ENCODE measurements around the gene MALAT1. TPM values are rescaled to one million over a fixed set of nuclear protein-coding genes. Genes with fewer than 3 reads are reported as not detected.
A peak's percentile ranks its signal among the peaks of the same experiment; 100 is the strongest.

The MALAT1 gene
- total and polyA plus RNA-seq, 2 of the 13 experiments (the other 11 are each of a cell fraction or from before 2014, with no cell fraction given), result 143 to 1,237 TPM

DNA sequence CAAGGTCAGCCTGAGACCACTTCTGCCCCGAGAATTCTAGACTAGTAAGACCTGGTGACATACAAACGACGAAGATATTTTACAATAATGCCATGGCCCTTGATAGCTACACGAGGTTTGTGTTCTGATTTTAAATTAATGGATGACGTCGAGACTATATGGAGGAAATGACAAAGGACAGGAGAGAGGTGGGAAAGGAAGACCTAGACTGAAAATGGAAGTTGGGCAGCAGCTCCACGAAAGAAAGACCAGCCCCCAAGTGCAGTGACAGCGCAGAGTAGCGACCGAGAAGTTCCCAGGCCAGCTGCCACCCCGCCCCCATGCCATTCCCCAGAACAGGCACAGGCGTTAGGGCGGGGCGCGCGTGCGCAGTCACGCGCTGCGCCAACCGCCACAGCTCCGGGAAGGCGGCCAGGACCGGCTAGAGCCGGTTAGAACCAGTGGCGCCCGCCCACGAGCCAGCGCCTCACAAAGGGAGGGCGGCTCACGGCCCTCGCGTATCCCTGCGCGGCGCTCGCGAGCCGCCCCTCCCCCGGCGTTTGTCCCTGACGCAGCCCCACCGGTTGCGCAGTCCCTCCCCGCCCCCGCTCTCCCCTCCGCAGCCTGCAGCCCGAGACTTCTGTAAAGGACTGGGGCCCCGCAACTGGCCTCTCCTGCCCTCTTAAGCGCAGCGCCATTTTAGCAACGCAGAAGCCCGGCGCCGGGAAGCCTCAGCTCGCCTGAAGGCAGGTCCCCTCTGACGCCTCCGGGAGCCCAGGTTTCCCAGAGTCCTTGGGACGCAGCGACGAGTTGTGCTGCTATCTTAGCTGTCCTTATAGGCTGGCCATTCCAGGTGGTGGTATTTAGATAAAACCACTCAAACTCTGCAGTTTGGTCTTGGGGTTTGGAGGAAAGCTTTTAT, 1.5 kb upstream of the MALAT1 start (continued):
- peak; percentile 97 for TF ChIP-seq YEATS4 (CRISPR knock-in tag; IDR thresholded peaks at IDR 0.05; ENCODE audit: borderline replicate concordance)
- TF ChIP-seq, protein P1, sequence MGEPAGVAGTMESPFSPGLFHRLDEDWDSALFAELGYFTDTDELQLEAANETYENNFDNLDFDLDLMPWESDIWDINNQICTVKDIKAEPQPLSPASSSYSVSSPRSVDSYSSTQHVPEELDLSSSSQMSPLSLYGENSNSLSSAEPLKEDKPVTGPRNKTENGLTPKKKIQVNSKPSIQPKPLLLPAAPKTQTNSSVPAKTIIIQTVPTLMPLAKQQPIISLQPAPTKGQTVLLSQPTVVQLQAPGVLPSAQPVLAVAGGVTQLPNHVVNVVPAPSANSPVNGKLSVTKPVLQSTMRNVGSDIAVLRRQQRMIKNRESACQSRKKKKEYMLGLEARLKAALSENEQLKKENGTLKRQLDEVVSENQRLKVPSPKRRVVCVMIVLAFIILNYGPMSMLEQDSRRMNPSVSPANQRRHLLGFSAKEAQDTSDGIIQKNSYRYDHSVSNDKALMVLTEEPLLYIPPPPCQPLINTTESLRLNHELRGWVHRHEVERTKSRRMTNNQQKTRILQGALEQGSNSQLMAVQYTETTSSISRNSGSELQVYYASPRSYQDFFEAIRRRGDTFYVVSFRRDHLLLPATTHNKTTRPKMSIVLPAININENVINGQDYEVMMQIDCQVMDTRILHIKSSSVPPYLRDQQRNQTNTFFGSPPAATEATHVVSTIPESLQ (CRISPR knock-in tag; conservative IDR thresholded peaks at IDR 0.05), result 0 out of 2 replicates have a peak, but pooled peaks have one; percentile 11
- no peak; the same call in 1 of the 2 replicates for TF ChIP-seq DPF2 (CRISPR knock-in tag; IDR thresholded peaks at IDR 0.05; ENCODE audit: borderline replicate concordance, low read depth)
- TF ChIP-seq RNF2 (conservative IDR thresholded peaks at IDR 0.05; ENCODE audit: low read depth), result no peak
- TF ChIP-seq PHB2 (IDR thresholded peaks at IDR 0.05; ENCODE audit: partially characterized antibody), result no peak
- TF ChIP-seq EZH2 (conservative IDR thresholded peaks at IDR 0.05; ENCODE audit: low read depth, low read length), result no peak
- no peak for TF ChIP-seq MEF2D (CRISPR knock-in tag; IDR thresholded peaks at IDR 0.05)
- TF ChIP-seq ZBTB7A (CRISPR knock-in tag; IDR thresholded peaks at IDR 0.05), result 0 out of 2 replicates have a peak, but pooled peaks have one; percentile 40
- no peak for TF ChIP-seq ZNF235 (CRISPR knock-in tag; IDR thresholded peaks at IDR 0.05; ENCODE audit: borderline replicate concordance)
- TF ChIP-seq, protein P2, sequence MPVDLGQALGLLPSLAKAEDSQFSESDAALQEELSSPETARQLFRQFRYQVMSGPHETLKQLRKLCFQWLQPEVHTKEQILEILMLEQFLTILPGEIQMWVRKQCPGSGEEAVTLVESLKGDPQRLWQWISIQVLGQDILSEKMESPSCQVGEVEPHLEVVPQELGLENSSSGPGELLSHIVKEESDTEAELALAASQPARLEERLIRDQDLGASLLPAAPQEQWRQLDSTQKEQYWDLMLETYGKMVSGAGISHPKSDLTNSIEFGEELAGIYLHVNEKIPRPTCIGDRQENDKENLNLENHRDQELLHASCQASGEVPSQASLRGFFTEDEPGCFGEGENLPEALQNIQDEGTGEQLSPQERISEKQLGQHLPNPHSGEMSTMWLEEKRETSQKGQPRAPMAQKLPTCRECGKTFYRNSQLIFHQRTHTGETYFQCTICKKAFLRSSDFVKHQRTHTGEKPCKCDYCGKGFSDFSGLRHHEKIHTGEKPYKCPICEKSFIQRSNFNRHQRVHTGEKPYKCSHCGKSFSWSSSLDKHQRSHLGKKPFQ (CRISPR knock-in tag; IDR thresholded peaks at IDR 0.05; ENCODE audit: insufficient replicate concordance), result peak; percentile 55
- TF ChIP-seq, protein P3, sequence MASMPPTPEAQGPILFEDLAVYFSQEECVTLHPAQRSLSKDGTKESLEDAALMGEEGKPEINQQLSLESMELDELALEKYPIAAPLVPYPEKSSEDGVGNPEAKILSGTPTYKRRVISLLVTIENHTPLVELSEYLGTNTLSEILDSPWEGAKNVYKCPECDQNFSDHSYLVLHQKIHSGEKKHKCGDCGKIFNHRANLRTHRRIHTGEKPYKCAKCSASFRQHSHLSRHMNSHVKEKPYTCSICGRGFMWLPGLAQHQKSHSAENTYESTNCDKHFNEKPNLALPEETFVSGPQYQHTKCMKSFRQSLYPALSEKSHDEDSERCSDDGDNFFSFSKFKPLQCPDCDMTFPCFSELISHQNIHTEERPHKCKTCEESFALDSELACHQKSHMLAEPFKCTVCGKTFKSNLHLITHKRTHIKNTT (CRISPR knock-in tag; IDR thresholded peaks at IDR 0.05), result no peak
- no peak for TF ChIP-seq ISX (CRISPR knock-in tag; conservative IDR thresholded peaks at IDR 0.05)
- TF ChIP-seq, protein P4, sequence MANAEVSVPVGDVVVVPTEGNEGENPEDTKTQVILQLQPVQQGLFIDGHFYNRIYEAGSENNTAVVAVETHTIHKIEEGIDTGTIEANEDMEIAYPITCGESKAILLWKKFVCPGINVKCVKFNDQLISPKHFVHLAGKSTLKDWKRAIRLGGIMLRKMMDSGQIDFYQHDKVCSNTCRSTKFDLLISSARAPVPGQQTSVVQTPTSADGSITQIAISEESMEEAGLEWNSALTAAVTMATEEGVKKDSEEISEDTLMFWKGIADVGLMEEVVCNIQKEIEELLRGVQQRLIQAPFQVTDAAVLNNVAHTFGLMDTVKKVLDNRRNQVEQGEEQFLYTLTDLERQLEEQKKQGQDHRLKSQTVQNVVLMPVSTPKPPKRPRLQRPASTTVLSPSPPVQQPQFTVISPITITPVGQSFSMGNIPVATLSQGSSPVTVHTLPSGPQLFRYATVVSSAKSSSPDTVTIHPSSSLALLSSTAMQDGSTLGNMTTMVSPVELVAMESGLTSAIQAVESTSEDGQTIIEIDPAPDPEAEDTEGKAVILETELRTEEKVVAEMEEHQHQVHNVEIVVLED (CRISPR knock-in tag; IDR thresholded peaks at IDR 0.05; ENCODE audit: borderline replicate concordance), result peak; percentile 83
- TF ChIP-seq, protein P5, sequence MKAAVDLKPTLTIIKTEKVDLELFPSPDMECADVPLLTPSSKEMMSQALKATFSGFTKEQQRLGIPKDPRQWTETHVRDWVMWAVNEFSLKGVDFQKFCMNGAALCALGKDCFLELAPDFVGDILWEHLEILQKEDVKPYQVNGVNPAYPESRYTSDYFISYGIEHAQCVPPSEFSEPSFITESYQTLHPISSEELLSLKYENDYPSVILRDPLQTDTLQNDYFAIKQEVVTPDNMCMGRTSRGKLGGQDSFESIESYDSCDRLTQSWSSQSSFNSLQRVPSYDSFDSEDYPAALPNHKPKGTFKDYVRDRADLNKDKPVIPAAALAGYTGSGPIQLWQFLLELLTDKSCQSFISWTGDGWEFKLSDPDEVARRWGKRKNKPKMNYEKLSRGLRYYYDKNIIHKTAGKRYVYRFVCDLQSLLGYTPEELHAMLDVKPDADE (CRISPR knock-in tag; IDR thresholded peaks at IDR 0.05), result no peak
- no peak; the same call in 1 of the 2 replicates for TF ChIP-seq GTF2F1 (IDR thresholded peaks at IDR 0.05; ENCODE audit: low read length)
- TF ChIP-seq ZNF225 (CRISPR knock-in tag; IDR thresholded peaks at IDR 0.05), result no peak
- TF ChIP-seq, protein P6, sequence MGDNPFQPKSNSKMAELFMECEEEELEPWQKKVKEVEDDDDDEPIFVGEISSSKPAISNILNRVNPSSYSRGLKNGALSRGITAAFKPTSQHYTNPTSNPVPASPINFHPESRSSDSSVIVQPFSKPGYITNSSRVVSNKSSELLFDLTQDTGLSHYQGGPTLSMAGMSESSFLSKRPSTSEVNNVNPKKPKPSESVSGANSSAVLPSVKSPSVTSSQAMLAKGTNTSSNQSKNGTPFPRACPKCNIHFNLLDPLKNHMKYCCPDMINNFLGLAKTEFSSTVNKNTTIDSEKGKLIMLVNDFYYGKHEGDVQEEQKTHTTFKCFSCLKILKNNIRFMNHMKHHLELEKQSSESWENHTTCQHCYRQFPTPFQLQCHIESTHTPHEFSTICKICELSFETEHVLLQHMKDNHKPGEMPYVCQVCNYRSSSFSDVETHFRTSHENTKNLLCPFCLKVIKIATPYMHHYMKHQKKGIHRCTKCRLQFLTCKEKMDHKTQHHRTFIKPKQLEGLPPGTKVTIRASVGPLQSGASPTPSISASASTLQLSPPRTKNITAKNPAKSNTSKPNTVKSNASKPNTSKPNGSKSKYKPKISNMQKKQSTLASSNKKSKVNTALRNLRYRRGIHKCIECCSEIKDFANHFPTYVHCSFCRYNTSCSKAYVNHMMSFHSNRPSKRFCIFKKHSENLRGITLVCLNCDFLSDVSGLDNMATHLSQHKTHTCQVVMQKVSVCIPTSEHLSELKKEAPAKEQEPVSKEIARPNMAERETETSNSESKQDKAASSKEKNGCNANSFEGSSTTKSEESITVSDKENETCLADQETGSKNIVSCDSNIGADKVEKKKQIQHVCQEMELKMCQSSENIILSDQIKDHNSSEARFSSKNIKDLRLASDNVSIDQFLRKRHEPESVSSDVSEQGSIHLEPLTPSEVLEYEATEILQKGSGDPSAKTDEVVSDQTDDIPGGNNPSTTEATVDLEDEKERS (CRISPR knock-in tag; IDR thresholded peaks at IDR 0.05), result peak; percentile 55; the same call in 1 of the 2 replicates

All from HepG2 (cell line).